Neural cell (in vitro differentiated cells): ENCODE measurements around the gene ACACA. TPM values are rescaled to one million over a fixed set of nuclear protein-coding genes. Genes with fewer than 3 reads are reported as not detected.

Source experiments
- H2AFZ ChIP-seq: fragments of 200-600, 300-800 bp; sonication (generic), shearing (Covaris generic); 2 replicates; pipeline ENCODE4 v1.6.0; 2014; ENCODE audit warnings: low read depth, mild to moderate bottlenecking, antibody characterized with exemption, low read length, moderate library complexity
- H3F3A ChIP-seq: fragments of 200-600 bp; shearing (Covaris generic); 2 replicates; pipeline ENCODE4 v1.6.1; 2016; ENCODE audit warnings: mild to moderate bottlenecking, moderate library complexity, mixed read lengths, antibody characterized with exemption, low read length; ENCODE audit not compliant: insufficient read depth, poor library complexity, severe bottlenecking
- H3K27ac ChIP-seq: fragments of 200-600, 300-800 bp; sonication (generic), shearing (Covaris generic); 2 replicates; pipeline ENCODE4 v1.5.1; 2014; ENCODE audit warnings: mild to moderate bottlenecking, low read length, moderate library complexity
- H3K27me3 ChIP-seq: fragments of 300-800, 200-600 bp; sonication (generic), shearing (Covaris generic); 2 replicates; pipeline ENCODE4 v1.6.0; 2014; ENCODE audit warnings: mild to moderate bottlenecking, low read depth, low read length, moderate library complexity; ENCODE audit not compliant: insufficient read depth
- H3K36me3 ChIP-seq: fragments of 300-800, 200-600 bp; sonication (generic), shearing (Covaris generic); 2 replicates; pipeline ENCODE4 v1.5.1; 2014; ENCODE audit warnings: mild to moderate bottlenecking, antibody characterized with exemption, low read length, moderate library complexity; ENCODE audit not compliant: insufficient read depth
- H3K4me2 ChIP-seq: fragments of 300-800, 200-600 bp; sonication (generic), shearing (Covaris generic); 2 replicates; pipeline ENCODE4 v1.6.0; 2014; ENCODE audit warnings: mild to moderate bottlenecking, low read length
- H3K4me3 ChIP-seq: fragments of 300-800, 200-600 bp; sonication (generic), shearing (Covaris generic); 2 replicates; pipeline ENCODE4 v1.5.1; 2014; ENCODE audit warnings: mild to moderate bottlenecking, low read length, moderate library complexity
- H3K79me2 ChIP-seq: fragments of 200-600 bp; shearing (Covaris generic); replicated peaks from 2 replicates; pipeline ENCODE4 v1.6.0; 2014; ENCODE audit warnings: mild to moderate bottlenecking, low read length, moderate library complexity; ENCODE audit not compliant: insufficient read depth
- H3K9ac ChIP-seq: fragments of 300-800, 200-600 bp; sonication (generic), shearing (Covaris generic); 2 replicates; pipeline ENCODE4 v1.6.1; 2016; ENCODE audit warnings: mild to moderate bottlenecking, low read length, mixed read lengths
- H3K9me2 ChIP-seq: fragments of 200-600 bp; shearing (Covaris generic); 2 replicates; pipeline ENCODE4 v1.6.1; 2016; ENCODE audit warnings: mild to moderate bottlenecking, low read length, mixed read lengths; ENCODE audit not compliant: insufficient read depth
- H3K9me3 ChIP-seq: fragments of 200-600, 300-800 bp; sonication (generic), shearing (Covaris generic); 2 replicates; pipeline ENCODE4 v1.6.1; 2016; ENCODE audit warnings: mild to moderate bottlenecking, mixed run types, low read length, moderate library complexity, mixed read lengths
- H4K20me1 ChIP-seq: fragments of 200-600 bp; shearing (Covaris generic); 2 replicates; pipeline ENCODE4 v1.6.1; 2016; ENCODE audit warnings: mild to moderate bottlenecking, mixed run types; ENCODE audit not compliant: insufficient read depth
- CTCF ChIP-seq: fragments of 450-650 bp; IDR thresholded peaks from 2 replicates; pipeline ENCODE4 v1.5.1; 2014; ENCODE audit warnings: antibody characterized with exemption, mild to moderate bottlenecking, moderate library complexity; ENCODE audit not compliant: poor library complexity, severe bottlenecking
- EP300 ChIP-seq: fragments of 450-650 bp; conservative IDR thresholded peaks from 2 replicates; pipeline ENCODE4 v1.6.1; 2014; ENCODE audit warnings: antibody characterized with exemption, mild to moderate bottlenecking, moderate library complexity; ENCODE audit not compliant: poor library complexity, severe bottlenecking
- EZH2 ChIP-seq: fragments of 200-600, 300-800 bp; shearing (Covaris generic), sonication (generic); IDR thresholded peaks from 2 replicates; pipeline ENCODE4 v1.6.1; 2014; ENCODE audit warnings: antibody characterized with exemption, low read length, borderline replicate concordance, mild to moderate bottlenecking; ENCODE audit not compliant: insufficient read depth, poor library complexity, severe bottlenecking
- MXI1 ChIP-seq: fragments of 450-650 bp; conservative IDR thresholded peaks from 2 replicates; pipeline ENCODE4 v1.6.1; 2014; ENCODE audit warnings: antibody characterized with exemption, mild to moderate bottlenecking; ENCODE audit not compliant: poor library complexity, severe bottlenecking
- POLR2AphosphoS5 ChIP-seq: IDR thresholded peaks from 2 replicates; pipeline ENCODE4 v1.6.1; 2012
- RAD21 ChIP-seq: fragments of 450-650 bp; conservative IDR thresholded peaks from 2 replicates; pipeline ENCODE4 v1.6.1; 2014; ENCODE audit warnings: antibody characterized with exemption, mild to moderate bottlenecking, moderate library complexity
- REST ChIP-seq: IDR thresholded peaks from 2 replicates; pipeline ENCODE4 v1.6.1; 2012; ENCODE audit warnings: borderline replicate concordance
- SMC3 ChIP-seq: fragments of 450-650 bp; conservative IDR thresholded peaks from 2 replicates; pipeline ENCODE4 v1.6.1; 2014; ENCODE audit warnings: antibody characterized with exemption, mild to moderate bottlenecking, moderate library complexity; ENCODE audit not compliant: poor library complexity
- TAF1 ChIP-seq: IDR thresholded peaks from 2 replicates; pipeline ENCODE4 v1.6.1; 2012; ENCODE audit warnings: low read depth
- polyA plus RNA-seq: library from polyadenylated mRNA; depleted of rRNA; stranded (reverse); fragments of >200 nt; gene quantifications from 2 replicates; pipeline ENCODE4 v1.2.3, GENCODE V29; 2014

Gene ACACA
- polyA plus RNA-seq, 1 donor from 2014 or later, result 38.4 TPM

- Histone ChIP-seq H3K9ac (no peak overlapping the region), H3K27me3 (no peaks in the 10 kb centered on the region), H3F3A (no peaks in the 10 kb centered on the region), H3K79me2 (peaks cover 3% of the 10 kb centered on the region), H2AFZ (no peak overlapping the region), H3K4me2 (no peak overlapping the region), H3K36me3 (no peaks in the 10 kb centered on the region), H3K9me3 (no peaks in the 10 kb centered on the region), H3K4me3 (no peak overlapping the region), H4K20me1 (no peaks in the 10 kb centered on the region), H3K9me2 (no peaks in the 10 kb centered on the region), H3K27ac (no peak overlapping the region)
- TF ChIP-seq MXI1 (no peak), TAF1 (no peak), SMC3 (no peak), EZH2 (no peak), POLR2AphosphoS5 (no peak), RAD21 (no peak)
These were observed 45.1 kb downstream of the ACACA start for GRCh38 chr17:37361543-37361942.

GRCh38 chr17:37360632-37361031, 46.0 kb downstream of the ACACA start:
- no peaks in the 10 kb centered on the region for H3K9me3 ChIP-seq
- no peak overlapping the region for H3K4me2 ChIP-seq
- H4K20me1 ChIP-seq, result no peaks in the 10 kb centered on the region
- no peak overlapping the region for H3K27ac ChIP-seq
- TF ChIP-seq CTCF (no peak), SMC3 (no peak), RAD21 (no peak), EP300 (no peak), TAF1 (no peak), EZH2 (no peak), MXI1 (no peak), REST (no peak), POLR2AphosphoS5 (no peak)
- H2AFZ ChIP-seq, result no peak overlapping the region
- H3K36me3 ChIP-seq, result no peaks in the 10 kb centered on the region
- H3F3A ChIP-seq, result no peaks in the 10 kb centered on the region
- no peak overlapping the region for H3K4me3 ChIP-seq
- no peaks in the 10 kb centered on the region for H3K9me2 ChIP-seq
- peaks cover 9% of the 10 kb centered on the region for H3K79me2 ChIP-seq
- no peak overlapping the region for H3K9ac ChIP-seq
- no peaks in the 10 kb centered on the region for H3K27me3 ChIP-seq
